Endodermal cell (in vitro differentiated cells): ENCODE data around the gene AQP12B. TPM values are rescaled to one million over a fixed set of nuclear protein-coding genes. Genes with fewer than 3 reads are reported as not detected.

Experiments used
- DNase-seq: peaks from one replicate; pipeline ENCODE4 v3.0.0-alpha.2; 2017
- H3K27ac ChIP-seq: 2 replicates; pipeline ENCODE4 v1.5.1; 2013; ENCODE audit warnings: mild to moderate bottlenecking, low read depth, low read length, moderate library complexity
- H3K27me3 ChIP-seq: 2 replicates; pipeline ENCODE4 v1.6.1; 2013; ENCODE audit warnings: mild to moderate bottlenecking, low read length, moderate library complexity; ENCODE audit not compliant: insufficient read depth, control insufficient read depth, poor library complexity, severe bottlenecking
- H3K36me3 ChIP-seq: 2 replicates; pipeline ENCODE4 v1.7.0; 2013; ENCODE audit warnings: mild to moderate bottlenecking, low read length, moderate library complexity; ENCODE audit not compliant: control insufficient read depth, insufficient read depth
- H3K4me1 ChIP-seq: one replicate; pipeline ENCODE4 v1.7.0; 2013; ENCODE audit warnings: low read length; ENCODE audit not compliant: control insufficient read depth, insufficient read depth
- H3K4me3 ChIP-seq: 2 replicates; pipeline ENCODE4 v1.5.1; 2013; ENCODE audit warnings: mild to moderate bottlenecking, low read length, moderate library complexity
- H3K9ac ChIP-seq: 2 replicates; pipeline ENCODE4 v1.6.1; 2013; ENCODE audit warnings: mild to moderate bottlenecking, low read length, moderate library complexity; ENCODE audit not compliant: poor library complexity, severe bottlenecking; ENCODE audit errors: extremely low read depth
- H3K9me3 ChIP-seq: 2 replicates; pipeline ENCODE4 v1.6.1; 2013; ENCODE audit warnings: mild to moderate bottlenecking, low read length, moderate library complexity; ENCODE audit not compliant: control insufficient read depth
- H3K27ac Mint-ChIP-seq: 2 replicates; pipeline ENCODE4 v1.8.0; 2020; ENCODE audit warnings: mixed read lengths
- H3K27me3 Mint-ChIP-seq: 2 replicates; pipeline ENCODE4 v1.8.0; 2021; ENCODE audit warnings: mild to moderate bottlenecking, mixed read lengths; ENCODE audit not compliant: insufficient read depth
- H3K36me3 Mint-ChIP-seq: 2 replicates; pipeline ENCODE4 v1.8.0; 2020; ENCODE audit warnings: low read depth, mixed read lengths
- H3K4me1 Mint-ChIP-seq: 2 replicates; pipeline ENCODE4 v1.8.0; 2020; ENCODE audit warnings: mixed read lengths
- H3K4me3 Mint-ChIP-seq: 2 replicates; pipeline ENCODE4 v1.8.0; 2020; ENCODE audit warnings: mild to moderate bottlenecking, moderate library complexity, mixed read lengths
- H3K9me3 Mint-ChIP-seq: 2 replicates; pipeline ENCODE4 v1.8.0; 2020; ENCODE audit warnings: mild to moderate bottlenecking, mixed read lengths
- CTCF ChIP-seq: fragments of 200-600 bp; sonication (generic); conservative IDR thresholded peaks from 2 replicates; pipeline ENCODE4 v1.5.0; 2021; ENCODE audit warnings: antibody characterized with exemption, mild to moderate bottlenecking
- WGBS, 2 experiments: methylation state at CpG; one replicate each; pipeline versions ENCODE4 v1.1.5 to v1.1.7; 2013; ENCODE audit warnings: missing lambda C conversion rate in 2 of 2, mixed read lengths in 1 of 2; ENCODE audit not compliant: insufficient coverage in 1 of 2, insufficient read length in 1 of 2; 5-methylcytosine and 5-hydroxymethylcytosine counted together
- total RNA-seq, 2 donors: library from RNA; stranded (reverse); fragmentation: NEBNext Ultra II Directional in 1 of 2; extraction: Animal tissue kit (Norgen Biotek cat#: 25700) in 1 of 2; gene quantifications; 2 replicates in 1 of 2; 3 replicates in 1 of 2; pipeline ENCODE4 v1.2.1, GENCODE V29; 2021

Gene AQP12B
- total RNA-seq, 2 donors from 2014 or later: not detected

- no peaks in the 10 kb centered on the region for H3K27me3 ChIP-seq
- no peak overlapping the region for H3K27ac ChIP-seq
- Mint-ChIP-seq H3K27ac (no peak overlapping the region), H3K9me3 (peaks cover 10% of the 10 kb centered on the region), H3K27me3 (peaks cover 17% of the 10 kb centered on the region), H3K4me3 (no peak overlapping the region), H3K36me3 (no peaks in the 10 kb centered on the region), H3K4me1 (peaks cover 17% of the 10 kb centered on the region)
- H3K36me3 ChIP-seq: no peaks in the 10 kb centered on the region
- H3K9me3 ChIP-seq: peaks cover 16% of the 10 kb centered on the region
- TF ChIP-seq CTCF: no peak
- no peaks in the 10 kb centered on the region for H3K4me1 ChIP-seq
- no peak overlapping the region for H3K9ac ChIP-seq
- 82 to 84% methylated on average over 18 to 30 of the region's 30 CpGs for WGBS, 2 experiments
- DNase-seq: no peak
- H3K4me3 ChIP-seq: no peak overlapping the region
Measured at GRCh38 chr2:240646900-240647502, 35.7 kb downstream of the AQP12B start.

- WGBS, 2 experiments: 90 to 92% methylated on average over 33 to 36 of the region's 36 CpGs
- H3K27ac ChIP-seq: no peak overlapping the region
- no peak for TF ChIP-seq CTCF
- H3K4me3 ChIP-seq: no peak overlapping the region
- H3K9me3 Mint-ChIP-seq: peaks cover 4% of the 10 kb centered on the region
- H3K4me1 Mint-ChIP-seq: peaks cover 17% of the 10 kb centered on the region
- DNase-seq: peak; percentile 24
- no peak overlapping the region for H3K4me3 Mint-ChIP-seq
- H3K36me3 ChIP-seq: no peaks in the 10 kb centered on the region
- H3K9ac ChIP-seq: no peak overlapping the region
- no peaks in the 10 kb centered on the region for H3K4me1 ChIP-seq
- H3K27ac Mint-ChIP-seq: no peak overlapping the region
- no peaks in the 10 kb centered on the region for H3K27me3 ChIP-seq
- H3K9me3 ChIP-seq: peaks cover 9% of the 10 kb centered on the region
- H3K36me3 Mint-ChIP-seq: no peaks in the 10 kb centered on the region
- peaks cover 13% of the 10 kb centered on the region for H3K27me3 Mint-ChIP-seq
Measured at GRCh38 chr2:240646176-240646899, 36.3 kb downstream of the AQP12B start.

GRCh38 chr2:240645801-240646175 is 36.9 kb downstream of the AQP12B start:
- H3K4me1 ChIP-seq: no peaks in the 10 kb centered on the region
- Mint-ChIP-seq H3K36me3 (no peaks in the 10 kb centered on the region), H3K9me3 (no peaks in the 10 kb centered on the region), H3K4me3 (no peak overlapping the region), H3K4me1 (peaks cover 18% of the 10 kb centered on the region), H3K27me3 (peaks cover 14% of the 10 kb centered on the region), H3K27ac (no peak overlapping the region)
- no peak overlapping the region for H3K27ac ChIP-seq
- DNase-seq: peak; percentile 25
- no peaks in the 10 kb centered on the region for H3K27me3 ChIP-seq
- no peak overlapping the region for H3K9ac ChIP-seq
- WGBS, 2 experiments: 89 to 90% methylated on average over 8 to 10 of the region's 10 CpGs
- H3K4me3 ChIP-seq: no peak overlapping the region
- peaks cover 4% of the 10 kb centered on the region for H3K9me3 ChIP-seq
- no peak for TF ChIP-seq CTCF
- no peaks in the 10 kb centered on the region for H3K36me3 ChIP-seq
